H7 (cell line): Measurements from ENCODE around the gene TRIM27. TPM values are rescaled to one million over a fixed set of nuclear protein-coding genes. Genes with fewer than 3 reads are reported as not detected.
"Not testable (repeated sequence)": the region's sequence is repeated elsewhere in the genome, so short reads cannot be mapped to it uniquely, and the experiment has no call there.

Experiments used
- DNase-seq: peaks from one replicate; pipeline ENCODE4 v3.0.0; 2012
- H3K27me3 ChIP-seq: 2 replicates; pipeline ENCODE4 v1.6.0; 2011; ENCODE audit warnings: mild to moderate bottlenecking, low read length; ENCODE audit not compliant: control insufficient read depth, insufficient read depth
- H3K36me3 ChIP-seq: replicated peaks from 2 replicates; pipeline ENCODE4 v1.5.1; 2011; ENCODE audit warnings: low read length; ENCODE audit not compliant: control insufficient read depth, insufficient read depth
- H3K4me3 ChIP-seq: 2 replicates; pipeline ENCODE4 v1.5.1; 2011; ENCODE audit warnings: low read depth, mild to moderate bottlenecking, control low read depth, low read length, moderate library complexity; ENCODE audit not compliant: insufficient read depth
- total RNA-seq: library from RNA; depleted of rRNA; stranded (reverse); fragments of >200 nt; shearing (Covaris generic); gene quantifications from 2 replicates; pipeline ENCODE4 v1.2.3, GENCODE V29; 2014; rRNA removed

TRIM27 gene, protein sequence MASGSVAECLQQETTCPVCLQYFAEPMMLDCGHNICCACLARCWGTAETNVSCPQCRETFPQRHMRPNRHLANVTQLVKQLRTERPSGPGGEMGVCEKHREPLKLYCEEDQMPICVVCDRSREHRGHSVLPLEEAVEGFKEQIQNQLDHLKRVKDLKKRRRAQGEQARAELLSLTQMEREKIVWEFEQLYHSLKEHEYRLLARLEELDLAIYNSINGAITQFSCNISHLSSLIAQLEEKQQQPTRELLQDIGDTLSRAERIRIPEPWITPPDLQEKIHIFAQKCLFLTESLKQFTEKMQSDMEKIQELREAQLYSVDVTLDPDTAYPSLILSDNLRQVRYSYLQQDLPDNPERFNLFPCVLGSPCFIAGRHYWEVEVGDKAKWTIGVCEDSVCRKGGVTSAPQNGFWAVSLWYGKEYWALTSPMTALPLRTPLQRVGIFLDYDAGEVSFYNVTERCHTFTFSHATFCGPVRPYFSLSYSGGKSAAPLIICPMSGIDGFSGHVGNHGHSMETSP
- 98.8 and 100 TPM in 2 replicates for total RNA-seq

DNA sequence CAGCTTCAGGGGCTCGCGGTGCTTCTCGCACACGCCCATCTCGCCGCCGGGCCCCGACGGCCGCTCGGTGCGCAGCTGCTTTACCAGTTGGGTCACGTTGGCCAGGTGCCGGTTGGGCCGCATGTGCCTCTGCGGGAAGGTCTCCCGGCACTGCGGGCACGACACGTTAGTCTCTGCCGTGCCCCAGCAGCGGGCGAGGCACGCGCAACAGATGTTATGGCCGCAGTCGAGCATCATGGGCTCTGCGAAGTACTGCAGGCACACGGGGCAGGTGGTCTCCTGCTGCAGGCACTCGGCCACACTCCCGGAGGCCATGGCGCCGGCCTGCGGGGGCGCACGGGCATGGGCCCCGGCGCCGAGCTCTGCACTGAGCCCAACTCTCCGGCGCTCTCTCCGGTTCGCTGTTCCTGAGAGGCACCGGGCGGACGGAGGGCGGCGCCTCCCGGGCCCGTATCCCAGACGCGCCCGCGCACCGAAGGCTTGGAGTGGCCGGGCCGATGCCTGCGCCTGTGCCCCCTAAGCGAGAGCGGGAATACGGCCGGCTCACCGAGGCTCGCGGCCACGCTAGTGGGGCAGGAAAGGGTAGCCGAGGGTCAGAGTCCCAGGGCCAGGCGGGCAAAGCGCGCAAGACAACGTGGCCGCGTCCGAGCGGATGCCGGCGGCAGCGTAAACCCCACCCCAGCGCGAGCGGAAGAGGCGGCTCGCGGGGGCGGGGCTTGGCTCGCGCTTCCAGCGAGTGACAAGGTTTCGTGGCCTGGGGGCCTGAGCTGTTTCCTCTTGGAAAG, at the start of gene TRIM27:
TSS of gene TRIM27 (minus strand) at position 668 of the 785 bp plus-strand sequence. CDS start at position 315, 353 bp downstream.
- peak within 1 kb of the TSS; percentile 99 for H3K4me3 ChIP-seq
- DNase-seq = peak; percentile 95
- H3K36me3 ChIP-seq = peaks cover 27% of the 10 kb centered on the region
- H3K27me3 ChIP-seq = no peaks in the 10 kb centered on the region

DNA sequence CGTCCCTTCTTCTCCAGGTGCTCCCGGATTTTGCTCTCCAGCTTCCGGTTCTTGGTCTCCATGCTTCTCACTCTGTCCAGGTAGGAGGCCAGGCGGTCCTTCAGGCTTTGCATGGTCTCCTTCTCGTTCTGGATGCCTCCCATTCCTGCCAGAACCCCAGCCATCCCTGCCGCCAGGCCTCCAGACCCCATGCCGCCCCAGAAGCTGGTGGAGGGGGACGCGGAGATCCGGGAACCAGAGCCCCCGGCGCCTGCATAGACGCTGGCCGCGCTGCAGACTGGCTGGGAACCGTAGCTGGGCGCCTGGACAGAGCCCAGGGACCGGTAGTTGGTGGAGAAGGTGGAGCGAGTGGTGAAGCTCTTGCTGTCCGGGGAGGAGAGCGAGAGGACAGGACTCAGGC, 46.3 kb upstream of the TRIM27 start:
- not testable (repeated sequence) for DNase-seq, H3K27me3 ChIP-seq, H3K4me3 ChIP-seq, H3K36me3 ChIP-seq

DNA sequence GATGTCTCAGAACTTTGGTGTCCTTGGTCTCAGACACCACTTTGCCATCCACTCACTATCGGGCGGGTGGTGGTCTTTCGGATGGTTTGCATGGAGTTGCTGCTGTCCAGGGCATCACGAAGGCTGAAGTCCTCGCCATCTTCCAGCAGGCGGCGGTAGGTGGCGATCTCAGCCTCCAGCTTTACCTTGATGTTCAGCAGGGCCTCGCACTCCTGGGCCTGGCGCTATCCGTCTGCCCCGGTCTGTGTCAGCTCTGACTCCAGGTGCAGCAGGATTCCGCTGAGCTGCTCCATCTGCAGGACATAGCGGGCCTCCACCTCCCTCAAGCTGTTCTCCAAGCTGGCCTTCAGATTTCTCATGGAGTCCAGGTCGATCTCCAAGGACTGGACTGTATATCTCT, 45.3 kb upstream of the TRIM27 start:
- DNase-seq = peak; percentile 49
- no peaks in the 10 kb centered on the region for H3K27me3 ChIP-seq
- no peaks in the 10 kb centered on the region for H3K36me3 ChIP-seq
- no peak overlapping the region for H3K4me3 ChIP-seq

DNA sequence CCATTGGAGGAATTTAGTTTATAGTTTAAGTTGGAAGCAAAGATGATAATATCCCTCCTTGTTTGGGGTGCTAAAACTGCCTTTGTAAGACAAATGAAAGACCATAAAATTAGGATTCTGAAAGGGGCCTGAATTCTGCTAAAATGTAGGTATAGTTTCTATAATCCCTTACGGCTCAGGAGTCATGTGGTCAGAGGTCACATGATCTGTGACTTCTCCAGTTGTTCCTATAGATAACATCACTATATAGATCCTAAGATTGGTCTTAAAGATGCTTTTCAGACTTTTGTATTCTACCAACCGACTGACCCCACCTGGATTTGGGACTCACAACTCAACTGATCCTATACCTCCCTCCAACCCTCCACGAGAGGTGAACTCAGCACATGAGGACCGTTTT, 44.7 kb upstream of the TRIM27 start:
- Histone ChIP-seq H3K36me3 (no peaks in the 10 kb centered on the region), H3K27me3 (no peaks in the 10 kb centered on the region), H3K4me3 (no peak overlapping the region)
- no peak for DNase-seq

DNA sequence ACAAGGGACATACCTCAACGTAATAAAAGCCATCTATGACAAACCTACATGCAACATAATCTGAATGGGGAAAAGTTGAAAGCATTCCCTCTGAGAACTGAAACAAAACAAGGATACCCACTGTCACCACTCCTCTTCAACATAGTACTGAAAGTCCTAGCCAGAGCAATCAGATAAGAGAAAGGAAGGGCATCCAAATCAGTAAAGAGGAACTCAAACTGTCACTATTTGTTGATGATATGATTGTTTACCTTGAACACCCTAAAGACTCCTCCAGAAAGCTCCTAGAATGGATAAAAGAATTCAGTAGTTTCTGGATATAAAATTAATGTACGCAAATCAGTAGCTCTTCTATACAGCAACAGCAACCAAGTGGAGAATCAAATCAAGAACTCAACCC, 41.9 kb upstream of the TRIM27 start:
- Histone ChIP-seq H3K36me3 (no peaks in the 10 kb centered on the region), H3K27me3 (no peaks in the 10 kb centered on the region), H3K4me3 (no peak overlapping the region)
- no peak for DNase-seq

DNA sequence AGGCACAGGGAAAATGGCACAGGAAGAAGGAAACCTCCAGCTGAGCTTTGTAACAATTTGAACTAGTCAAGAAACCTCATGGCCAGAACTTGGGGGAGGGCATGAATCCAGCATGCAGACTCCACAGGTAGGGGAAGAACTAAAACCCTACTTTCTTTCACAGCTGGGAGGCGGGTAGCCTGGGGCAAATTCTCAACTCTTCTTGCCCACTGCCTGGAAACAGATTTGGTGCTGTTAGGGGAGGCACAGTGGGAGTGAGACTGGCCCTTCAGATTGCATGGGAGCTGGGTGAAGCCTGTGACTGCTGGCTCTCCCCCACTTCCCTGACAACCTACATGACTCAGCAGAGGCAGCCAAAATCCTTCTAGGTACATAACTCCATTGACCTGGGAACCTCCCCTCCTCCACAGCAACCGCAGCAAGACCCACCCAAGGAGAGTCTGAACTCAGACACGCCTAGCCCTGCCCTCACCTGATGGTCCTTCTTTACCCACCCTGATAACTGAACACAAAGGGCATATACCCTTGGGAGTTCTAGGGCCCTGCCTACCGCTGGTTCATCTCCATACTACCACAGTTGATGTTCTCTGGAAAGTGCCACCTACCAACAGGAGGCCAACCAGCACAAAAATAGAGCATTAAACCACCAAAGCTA, 37.2 kb upstream of the TRIM27 start:
- Histone ChIP-seq H3K4me3 (no peak overlapping the region), H3K27me3 (no peaks in the 10 kb centered on the region), H3K36me3 (no peaks in the 10 kb centered on the region)
- no peak for DNase-seq

DNA sequence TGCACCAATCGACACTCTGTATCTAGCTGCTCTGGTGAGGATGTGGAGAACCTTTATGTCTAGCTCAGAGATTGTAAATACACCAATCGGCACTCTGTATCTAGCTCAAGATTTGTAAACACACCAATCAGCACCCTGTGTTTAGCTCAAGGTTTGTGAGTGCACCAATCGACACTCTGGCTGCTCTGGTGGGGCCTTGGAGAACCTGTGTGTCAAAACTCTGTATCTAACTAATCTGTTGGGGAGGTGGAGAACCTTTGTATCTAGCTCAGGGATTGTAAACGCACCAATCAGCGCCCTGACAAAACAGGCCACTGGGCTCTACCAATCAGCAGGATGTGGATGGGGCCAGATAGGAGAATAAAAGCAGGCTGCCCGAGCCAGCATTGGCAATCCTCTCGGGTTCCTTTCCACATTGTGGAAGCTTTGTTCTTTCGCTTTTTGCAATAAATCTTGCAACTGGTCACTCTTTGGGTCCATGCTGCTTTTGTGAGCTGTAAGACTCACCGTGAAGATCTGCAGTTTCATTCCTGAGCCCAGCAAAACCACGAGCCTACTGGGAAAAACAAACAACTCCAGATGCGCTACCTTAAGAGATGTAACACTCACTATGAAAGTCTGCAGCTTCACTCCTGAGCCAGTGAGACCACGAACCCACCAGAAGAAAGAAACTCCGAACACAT, 34.9 kb upstream of the TRIM27 start:
- not testable (repeated sequence) for DNase-seq, H3K36me3 ChIP-seq, H3K27me3 ChIP-seq, H3K4me3 ChIP-seq

DNA sequence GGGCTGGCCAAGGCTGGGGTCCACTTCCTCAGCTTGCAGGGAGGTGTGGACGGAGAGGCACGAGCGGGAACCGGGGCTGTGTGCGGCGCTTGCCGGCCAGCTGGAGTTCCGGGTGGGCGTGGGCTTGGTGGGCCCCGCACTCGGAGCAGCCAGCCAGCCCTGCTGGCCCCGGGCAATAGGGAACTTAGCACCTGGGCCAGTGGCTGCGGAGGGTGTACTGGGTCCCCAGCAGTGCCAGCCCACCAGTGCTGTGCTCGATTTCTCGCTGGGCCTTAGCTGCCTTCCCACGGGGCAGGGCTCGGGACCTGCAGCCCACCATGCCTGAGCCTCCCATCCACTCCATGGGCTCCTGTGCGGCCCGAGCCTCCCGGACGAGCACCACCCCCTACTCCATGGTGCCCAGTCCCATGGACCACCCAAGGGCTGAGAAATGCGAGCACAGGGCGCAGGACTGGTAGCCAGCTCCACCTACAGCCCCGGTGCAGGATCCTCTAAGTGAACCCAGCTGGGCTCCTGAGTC, 34.1 kb upstream of the TRIM27 start:
- not testable (repeated sequence) for H3K36me3 ChIP-seq, DNase-seq, H3K4me3 ChIP-seq, H3K27me3 ChIP-seq

DNA sequence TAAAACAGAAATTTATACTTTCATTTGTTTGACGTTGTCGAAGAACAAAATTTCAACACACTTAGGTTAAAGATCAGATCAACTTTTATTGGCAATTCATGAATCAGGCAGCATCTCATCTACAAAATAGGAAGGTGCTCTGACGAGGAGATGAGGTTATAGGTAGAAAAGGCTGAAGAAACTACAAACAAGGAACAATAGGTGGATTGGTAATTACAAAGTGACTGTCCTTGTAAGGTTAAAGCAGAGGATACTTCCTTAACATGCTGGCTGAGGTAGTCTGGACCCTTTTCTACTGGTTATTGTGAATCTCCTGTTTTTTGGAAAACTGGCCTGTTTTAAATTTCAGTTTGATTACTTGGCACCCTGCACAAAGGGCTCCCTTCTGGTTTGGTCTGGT, 32.5 kb upstream of the TRIM27 start:
- H3K27me3 ChIP-seq = peaks cover 5% of the 10 kb centered on the region
- H3K4me3 ChIP-seq = no peak overlapping the region
- DNase-seq = no peak
- H3K36me3 ChIP-seq = no peaks in the 10 kb centered on the region

DNA sequence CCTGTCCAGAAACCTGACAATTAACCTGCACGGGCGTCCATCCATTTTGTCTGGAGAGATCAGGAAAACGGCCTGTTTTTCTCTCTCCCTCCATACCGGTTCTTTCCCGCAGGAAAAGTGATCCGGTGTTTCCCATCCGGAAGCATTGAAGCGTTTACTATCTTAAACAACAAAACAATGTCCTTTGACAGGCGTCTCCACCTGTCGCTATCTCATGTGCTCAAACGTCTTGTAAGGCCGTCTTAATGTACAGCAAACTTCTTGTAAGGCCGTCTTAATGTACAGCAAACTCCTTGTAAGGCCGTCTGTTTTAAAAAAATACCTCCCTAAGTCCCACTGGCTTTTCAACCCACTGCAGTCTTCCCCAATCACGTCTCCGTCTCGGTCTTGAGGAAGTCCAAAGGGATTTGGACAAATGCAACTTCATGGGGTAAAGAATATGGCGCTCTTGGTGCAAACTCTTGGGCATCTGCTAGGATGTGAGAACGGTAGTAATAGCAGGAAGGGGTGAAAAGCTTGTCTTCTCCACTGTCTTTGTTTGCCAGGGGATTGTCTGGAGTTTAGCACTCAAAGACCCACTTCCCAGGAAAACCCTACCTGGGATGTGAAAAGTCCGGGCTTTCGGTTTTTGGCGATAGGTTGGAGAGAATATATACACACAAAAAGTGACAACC, 29.9 kb upstream of the TRIM27 start:
- peak; percentile 49 for DNase-seq
- peaks cover 5% of the 10 kb centered on the region for H3K27me3 ChIP-seq
- H3K4me3 ChIP-seq = peak overlapping the region; percentile 63
- no peaks in the 10 kb centered on the region for H3K36me3 ChIP-seq

DNA sequence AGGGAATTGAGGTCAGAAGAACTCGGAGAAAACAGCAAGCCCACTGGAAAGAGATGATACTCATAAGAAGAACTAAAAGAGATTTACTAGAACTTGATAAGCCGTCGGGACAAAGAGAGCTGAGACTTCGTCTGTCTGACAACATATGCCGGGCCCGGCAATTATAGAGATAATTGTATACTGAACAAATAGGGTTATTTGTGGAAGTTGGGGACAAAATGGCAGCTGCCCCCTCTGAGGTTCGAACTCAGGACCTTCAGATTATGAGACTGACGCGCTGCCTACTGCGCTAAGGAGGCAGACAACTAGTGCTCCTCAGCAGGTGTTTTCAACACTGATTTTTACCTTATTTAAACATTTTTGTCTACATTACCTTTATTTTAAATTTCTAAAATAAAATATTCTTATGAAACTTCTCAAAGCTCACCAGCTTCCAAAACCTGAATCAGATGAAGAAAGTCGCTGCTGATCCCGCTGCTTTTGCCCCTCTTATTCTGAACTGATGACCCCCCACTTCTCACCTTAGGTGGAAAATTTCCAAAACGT, 29.3 kb upstream of the TRIM27 start:
- Histone ChIP-seq H3K4me3 (peak overlapping the region; percentile 63), H3K36me3 (no peaks in the 10 kb centered on the region), H3K27me3 (peaks cover 5% of the 10 kb centered on the region)
- DNase-seq = peak; percentile 75

DNA sequence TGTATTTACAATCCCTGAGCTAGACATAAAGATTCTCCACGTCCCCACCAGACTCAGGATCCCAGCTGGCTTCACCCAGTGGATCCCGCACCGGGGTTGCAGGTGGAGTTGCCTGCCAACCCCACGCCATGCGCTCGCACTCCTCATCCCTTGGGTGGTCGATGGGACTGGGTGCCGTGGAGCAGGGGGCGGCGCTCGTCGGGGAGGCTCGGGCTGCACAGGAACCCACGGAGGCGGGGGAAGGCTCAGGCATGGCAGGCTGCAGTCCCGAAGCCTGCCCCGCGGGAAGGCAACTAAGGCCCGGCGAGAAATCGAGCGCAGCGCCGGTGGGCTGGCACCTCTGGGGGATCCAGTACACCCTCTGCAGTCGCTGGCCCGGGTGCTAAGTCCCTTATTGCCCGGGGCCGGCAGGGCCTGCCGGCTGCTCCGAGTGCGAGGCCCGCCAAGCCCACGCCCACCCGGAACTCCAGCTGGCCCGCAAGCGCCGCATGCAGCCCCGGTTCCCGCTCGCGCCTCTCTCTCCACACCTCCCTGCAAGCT, 25.9 kb upstream of the TRIM27 start:
- H3K36me3 ChIP-seq, DNase-seq, H3K4me3 ChIP-seq, H3K27me3 ChIP-seq: not testable (repeated sequence)

DNA sequence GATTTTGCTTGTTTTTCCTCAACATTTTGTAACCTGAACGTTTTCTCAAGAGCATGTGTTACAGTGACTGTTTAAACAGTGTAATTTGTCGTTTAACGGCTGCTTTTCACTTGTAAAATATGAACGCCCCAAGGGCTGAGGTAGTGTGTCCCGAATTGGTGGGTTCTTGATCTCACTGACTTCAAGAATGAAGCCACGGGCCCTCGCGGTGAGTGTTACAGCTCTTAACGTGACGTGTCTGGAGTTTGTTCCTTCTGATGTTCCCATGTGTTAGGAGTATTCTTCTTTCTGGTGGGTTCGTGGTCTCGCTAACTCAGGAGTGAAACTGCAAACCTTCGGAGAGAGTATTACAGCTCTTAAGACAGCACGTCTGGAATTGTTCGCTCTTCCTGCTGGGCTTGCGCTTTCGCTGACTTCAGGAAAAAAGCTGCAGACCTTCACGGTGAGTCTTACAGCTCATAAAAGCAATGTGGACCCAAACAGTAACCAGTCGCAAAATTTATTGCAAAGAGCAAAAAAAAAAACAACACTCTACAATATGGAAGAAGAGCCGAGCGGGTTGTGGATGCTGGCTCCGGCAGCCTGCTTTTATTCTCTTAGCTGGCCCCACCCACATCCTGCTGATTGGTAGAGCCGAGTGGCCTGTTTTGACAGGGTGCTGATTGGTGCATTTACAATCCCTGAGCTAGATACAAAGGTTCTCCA, 25.1 kb upstream of the TRIM27 start:
- no peak for DNase-seq
- H3K4me3 ChIP-seq = no peak overlapping the region
- H3K36me3 ChIP-seq = no peaks in the 10 kb centered on the region
- peaks cover 3% of the 10 kb centered on the region for H3K27me3 ChIP-seq
